K562 (cell line): ENCODE results near the gene SURF6. TPM values are rescaled to one million over a fixed set of nuclear protein-coding genes. Genes with fewer than 3 reads are reported as not detected.

Source experiments
- ATAC-seq: fragments of 200-7000 bp; cut with Tn5 transposase; 3 replicates; pipeline ENCODE4 v1.9.1; 2020; ENCODE audit warnings: moderate library complexity
- BruUV-seq: library from RNA; stranded (reverse); fragments of 400-500 nt; replicated peaks from 2 replicates; lab custom pipeline; 2021; lab: Mats Ljungman, UMichigan
- CTCF ChIA-PET: fragments of 300-600 bp; formaldehyde crosslinking; extraction: SDS; loops from one replicate; lab custom pipeline; 2021; ENCODE audit warnings: low intra/inter-chr PET ratio; lab: Yijun Ruan, JAX
- POLR2A ChIA-PET: fragments of 300-600, 350-650 bp; sonication (Branson Sonifier 250); formaldehyde crosslinking; extraction: SDS; loops from one replicate; lab custom pipeline; 2021; ENCODE audit warnings: antibody characterized with exemption, inconsistent platforms; lab: Yijun Ruan, JAX
- DNase-seq, 4 experiments: peaks; one replicate each; pipeline versions ENCODE4 v3.0.0 to v3.0.0-alpha.2; 2011 to 2018; ENCODE audit warnings: low spot score in 3 of 4, mixed read lengths in 3 of 4; ENCODE audit errors: extremely low read depth in 1 of 4
- FAIRE-seq: peaks from 2 replicates; lab custom pipeline; 2011; peaks lifted over from hg19 to GRCh38; lab: Jason Lieb, UNC
- H2AFZ ChIP-seq: 2 replicates; pipeline ENCODE4 v1.6.0; 2011; ENCODE audit warnings: low read depth, low read length, control low read depth, inconsistent platforms
- H3K27ac ChIP-seq: fragments of 200-600 bp; 3 replicates; pipeline ENCODE4 v1.8.0; 2011; ENCODE audit warnings: low read depth, mild to moderate bottlenecking, control low read depth, inconsistent platforms, low read length, moderate library complexity, mixed read lengths; ENCODE audit errors: extremely low read depth
- H3K27me3 ChIP-seq, 2 experiments: fragments of 300-600 bp in 1 of 2; 2 replicates in 1 of 2; 3 replicates in 1 of 2; pipeline versions ENCODE4 v1.6.0 to v1.8.0; 2011; ENCODE audit warnings: inconsistent platforms in 2 of 2, low read length in 2 of 2, mild to moderate bottlenecking in 1 of 2, mixed read lengths in 1 of 2, moderate library complexity in 1 of 2; ENCODE audit not compliant: control insufficient read depth in 2 of 2, insufficient read depth in 2 of 2
- H3K36me3 ChIP-seq: fragments of 300-600 bp; 3 replicates; pipeline ENCODE4 v1.8.0; 2011; ENCODE audit warnings: mild to moderate bottlenecking, low read length, inconsistent platforms; ENCODE audit not compliant: control insufficient read depth, insufficient read depth
- H3K4me1 ChIP-seq, 2 experiments: fragments of 200-600 bp in 1 of 2; replicated peaks in 1 of 2; 2 replicates in 1 of 2; 3 replicates in 1 of 2; pipeline versions ENCODE4 v1.5.1 to v1.8.0; 2011; ENCODE audit warnings: inconsistent platforms in 2 of 2, low read length in 2 of 2, mild to moderate bottlenecking in 1 of 2, mixed read lengths in 1 of 2, moderate library complexity in 1 of 2; ENCODE audit not compliant: control insufficient read depth in 2 of 2, insufficient read depth in 2 of 2
- H3K4me2 ChIP-seq: 2 replicates; pipeline ENCODE4 v1.6.1; 2011; ENCODE audit warnings: low read length, control low read depth, inconsistent platforms, mixed read lengths; ENCODE audit not compliant: insufficient read depth
- H3K4me3 ChIP-seq: fragments of 200-600 bp; sonication (generic), shearing (Covaris generic); 2 replicates; pipeline ENCODE4 v1.5.1; 2016; ENCODE audit warnings: control low read depth, inconsistent platforms
- H3K79me2 ChIP-seq: fragments of 200-600 bp; 3 replicates; pipeline ENCODE4 v1.8.0; 2011; ENCODE audit warnings: low read length, inconsistent platforms; ENCODE audit not compliant: control insufficient read depth, insufficient read depth
- H3K9ac ChIP-seq, 2 experiments: 2 replicates each; pipeline versions ENCODE4 v1.6.0 to v1.6.1; 2011; ENCODE audit warnings: low read depth in 2 of 2, low read length in 2 of 2, control low read depth in 1 of 2, inconsistent platforms in 1 of 2, mild to moderate bottlenecking in 1 of 2, mixed read lengths in 1 of 2; ENCODE audit not compliant: insufficient read depth in 1 of 2
- H3K9me1 ChIP-seq: one replicate; pipeline ENCODE4 v1.6.0; 2011; ENCODE audit warnings: inconsistent platforms, mild to moderate bottlenecking, low read length, moderate library complexity; ENCODE audit not compliant: control insufficient read depth, insufficient read depth
- H3K9me3 ChIP-seq: replicated peaks from 2 replicates; pipeline ENCODE4 v1.5.1; 2011; ENCODE audit warnings: low read depth, low read length, inconsistent platforms; ENCODE audit not compliant: control insufficient read depth, insufficient read depth
- H4K20me1 ChIP-seq: replicated peaks from 2 replicates; pipeline ENCODE4 v1.6.1; 2011; ENCODE audit warnings: low read length, inconsistent platforms, mixed read lengths; ENCODE audit not compliant: control insufficient read depth, insufficient read depth
- CBX8 ChIP-seq: fragments of 200-600 bp; sonication (generic); IDR thresholded peaks from 2 replicates; pipeline ENCODE4 v1.6.1; 2012; ENCODE audit warnings: borderline replicate concordance, mixed run types, low read depth, mild to moderate bottlenecking, moderate library complexity, mixed read lengths, low read length, control low read depth, inconsistent platforms; ENCODE audit not compliant: poor library complexity, severe bottlenecking; ENCODE audit errors: extremely low read depth
- ELF4 ChIP-seq: fragments of 450-650 bp; formaldehyde crosslinking; IDR thresholded peaks from 2 replicates; pipeline ENCODE4 v1.4.0; 2022; ENCODE audit warnings: missing genetic modification characterization
- ETV6 ChIP-seq, 3 experiments: fragments of 150-350 bp in 1 of 3; sonication (generic) in 1 of 3; formaldehyde crosslinking in 1 of 3; IDR thresholded peaks; 2 replicates each; pipeline versions ENCODE4 v1.6.1 to v1.8.0; 2014 to 2022; ENCODE audit warnings: borderline replicate concordance in 2 of 3, low read depth in 2 of 3, antibody characterized with exemption in 1 of 3, low read length in 1 of 3, mild to moderate bottlenecking in 1 of 3, missing genetic modification reagents in 1 of 3
- GABPA ChIP-seq: fragments of 200-800 bp; sonication (Bioruptor generic); conservative IDR thresholded peaks from 2 replicates; pipeline ENCODE4 v1.6.1; 2016; ENCODE audit warnings: low read depth, missing genetic modification characterization, missing compliant biosample characterization
- GATAD2B ChIP-seq: fragments of 450-650 bp; IDR thresholded peaks from 2 replicates; pipeline ENCODE4 v1.6.1; 2017; ENCODE audit warnings: mild to moderate bottlenecking, borderline replicate concordance
- MTF1 ChIP-seq: fragments of 250-450 bp; sonication (Bioruptor Pico); IDR thresholded peaks from 2 replicates; pipeline ENCODE4 v1.9.0; 2021; ENCODE audit warnings: moderate library complexity, mild to moderate bottlenecking, inconsistent platforms, borderline replicate concordance
- NR4A1 ChIP-seq, 2 experiments: fragments of 250-450 bp in 1 of 2; fragments of 450-650 bp in 1 of 2; sonication (Bioruptor Pico) in 1 of 2; IDR thresholded peaks; 2 replicates each; pipeline versions ENCODE4 v1.4.0 to v1.6.1; 2016 to 2020; ENCODE audit warnings: mild to moderate bottlenecking in 2 of 2, missing compliant biosample characterization in 1 of 2, missing genetic modification characterization in 1 of 2, moderate library complexity in 1 of 2
- PBX2 ChIP-seq, 2 experiments: IDR thresholded peaks in 1 of 2; conservative IDR thresholded peaks in 1 of 2; 2 replicates each; pipeline ENCODE4 v1.6.1; 2016; ENCODE audit warnings: low read depth in 2 of 2, mild to moderate bottlenecking in 1 of 2, missing compliant biosample characterization in 1 of 2, missing genetic modification characterization in 1 of 2, moderate library complexity in 1 of 2
- POLR2B ChIP-seq: fragments of 450-650 bp; IDR thresholded peaks from 2 replicates; pipeline ENCODE4 v1.6.1; 2018; ENCODE audit warnings: low read depth; ENCODE audit not compliant: partially characterized antibody
- ZFP1 ChIP-seq: fragments of 450-650 bp; formaldehyde crosslinking; IDR thresholded peaks from 2 replicates; pipeline ENCODE4 v1.4.0; 2020; ENCODE audit warnings: mild to moderate bottlenecking, mixed read lengths
- ZNF12 ChIP-seq: sonication (generic); formaldehyde crosslinking; IDR thresholded peaks from 2 replicates; pipeline ENCODE4 v1.4.0; 2020; ENCODE audit warnings: mild to moderate bottlenecking, missing genetic modification reagents
- ZNF830 ChIP-seq: fragments of 250-450 bp; sonication (Bioruptor Pico); IDR thresholded peaks from 2 replicates; pipeline ENCODE4 v1.5.0; 2021; ENCODE audit warnings: mild to moderate bottlenecking
- WGBS: fragments of 100-300 bp; shearing (Covaris generic); methylation state at CpG from one replicate; pipeline ENCODE4 v1.1.6; 2016; ENCODE audit warnings: low coverage, mixed read lengths; ENCODE audit not compliant: insufficient coverage; ENCODE audit errors: missing lambda C conversion rate; 5-methylcytosine and 5-hydroxymethylcytosine counted together
- in situ Hi-C: fragments of 300-500 bp; cut with MboI; formaldehyde crosslinking; loops from 4 replicates; pipeline ENCODE4 v1.15.0; 2018; ENCODE audit warnings: inconsistent platforms, mixed read lengths
- intact Hi-C: fragments of 100-400 bp; cut with micrococcal nuclease; formaldehyde crosslinking; loops from 2 replicates; pipeline ENCODE4 v1.14.2; 2022
- polyA plus RNA-seq, 8 experiments: library from polyadenylated mRNA; depleted of rRNA in 4 of 8; stranded (reverse) in 5 of 8; unstranded in 3 of 8; fragments of >200 nt; fragmentation: Nextera tagmentation in 2 of 8; fragmentation: Illumina TruSeq in 1 of 8; extraction: Ambion mirVana in 2 of 8; extraction: Trizol in 1 of 8; gene quantifications; 2 replicates each; pipeline versions ENCODE4 v1.2.1 to v1.2.3, GENCODE V29; 2011 to 2014; ENCODE audit warnings: inconsistent platforms in 1 of 8, missing spikeins in 1 of 8
- total RNA-seq, 7 experiments: library from RNA; depleted of rRNA in 6 of 7; stranded (reverse); fragments of >200 nt in 6 of 7; fragmentation: Illumina TruSeq in 2 of 7; extraction: Trizol in 2 of 7; gene quantifications; 2 replicates each; pipeline versions ENCODE4 v1.2.1 to v1.2.3, GENCODE V29; 2011 to 2021; ENCODE audit warnings: low replicate concordance in 1 of 7
- TF ChIP-seq, protein P1 (sequence below), 2 experiments: fragments of 150-350 bp in 1 of 2; IDR thresholded peaks; 2 replicates each; pipeline ENCODE4 v1.6.1; 2012 to 2016; ENCODE audit warnings: low read depth in 2 of 2, low read length in 2 of 2, mild to moderate bottlenecking in 1 of 2, moderate library complexity in 1 of 2

The SURF6 gene
- total and polyA plus RNA-seq, 9 of the 15 experiments (the other 6 are each of a cell fraction or from before 2014, with no cell fraction given), result 1.4 to 68.3 (median 14.7) TPM

DNA sequence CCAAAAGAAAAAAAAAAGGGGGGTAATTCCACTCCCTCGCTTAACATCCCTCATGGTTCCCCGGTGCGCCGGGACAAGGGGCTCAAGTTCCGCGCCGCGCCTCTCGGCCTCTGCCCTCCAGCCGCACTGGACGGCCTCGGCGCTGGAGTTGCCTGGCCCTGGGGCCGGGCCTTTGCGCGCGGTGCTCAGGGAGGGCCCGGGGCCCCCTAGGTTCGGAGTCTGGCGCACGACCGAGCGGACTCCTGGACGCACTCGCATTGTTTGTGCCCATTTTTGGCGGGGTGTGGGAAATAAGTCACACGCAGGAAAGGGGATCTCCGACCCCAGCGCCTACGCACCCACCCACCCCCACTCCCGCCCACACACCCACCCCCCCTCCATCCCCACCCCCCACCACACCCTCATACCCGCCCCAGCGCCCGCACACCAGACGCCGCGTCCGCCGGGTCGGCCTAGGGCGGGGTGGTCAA lies 11.6 kb upstream of the SURF6 start:
- intact Hi-C loops (no loop called here), in situ Hi-C loops (no loop called here)
- no peak for FAIRE-seq
- H3K4me3 ChIP-seq, result peak overlapping the region; percentile 100
- no peaks in the 10 kb centered on the region for H3K9me3 ChIP-seq
- H3K27me3 ChIP-seq, result no peaks in the 10 kb centered on the region
- peak in 3 of 4 experiments; percentile 61 to 83 (median 82) for DNase-seq
- peaks cover 57% of the 10 kb centered on the region for H3K79me2 ChIP-seq
- peaks cover 3% of the 10 kb centered on the region for H3K9me1 ChIP-seq
- WGBS, result under 1% methylated on average over 26 of the region's 41 CpGs
- peak overlapping the region; percentile 79 for H2AFZ ChIP-seq
- H3K4me2 ChIP-seq, result peak overlapping the region; percentile 93
- peak; percentile 71 for ATAC-seq
- ChIA-PET CTCF (no interaction called here), POLR2A (interaction anchor here (0.6 to 3.3 kb wide), 28 partner anchors 8 to 319 kb away, joined by 3 to 31 read pairs (median 4); partner anchors contain the start of genes SLC2A6, SURF1, SURF2 and SURF6)
- H3K27ac ChIP-seq, result peak overlapping the region; percentile 98
- H3K9ac ChIP-seq, result peak overlapping the region; percentile 100
- H3K4me1 ChIP-seq, result peaks cover 16 to 33% of the 10 kb centered on the region in 2 experiments; a peak in 4 of 5 replicates
- H4K20me1 ChIP-seq, result peaks cover 29% of the 10 kb centered on the region
- BruUV-seq, result no TSS peak
- peaks cover 77% of the 10 kb centered on the region for H3K36me3 ChIP-seq
- TF ChIP-seq, protein P1, sequence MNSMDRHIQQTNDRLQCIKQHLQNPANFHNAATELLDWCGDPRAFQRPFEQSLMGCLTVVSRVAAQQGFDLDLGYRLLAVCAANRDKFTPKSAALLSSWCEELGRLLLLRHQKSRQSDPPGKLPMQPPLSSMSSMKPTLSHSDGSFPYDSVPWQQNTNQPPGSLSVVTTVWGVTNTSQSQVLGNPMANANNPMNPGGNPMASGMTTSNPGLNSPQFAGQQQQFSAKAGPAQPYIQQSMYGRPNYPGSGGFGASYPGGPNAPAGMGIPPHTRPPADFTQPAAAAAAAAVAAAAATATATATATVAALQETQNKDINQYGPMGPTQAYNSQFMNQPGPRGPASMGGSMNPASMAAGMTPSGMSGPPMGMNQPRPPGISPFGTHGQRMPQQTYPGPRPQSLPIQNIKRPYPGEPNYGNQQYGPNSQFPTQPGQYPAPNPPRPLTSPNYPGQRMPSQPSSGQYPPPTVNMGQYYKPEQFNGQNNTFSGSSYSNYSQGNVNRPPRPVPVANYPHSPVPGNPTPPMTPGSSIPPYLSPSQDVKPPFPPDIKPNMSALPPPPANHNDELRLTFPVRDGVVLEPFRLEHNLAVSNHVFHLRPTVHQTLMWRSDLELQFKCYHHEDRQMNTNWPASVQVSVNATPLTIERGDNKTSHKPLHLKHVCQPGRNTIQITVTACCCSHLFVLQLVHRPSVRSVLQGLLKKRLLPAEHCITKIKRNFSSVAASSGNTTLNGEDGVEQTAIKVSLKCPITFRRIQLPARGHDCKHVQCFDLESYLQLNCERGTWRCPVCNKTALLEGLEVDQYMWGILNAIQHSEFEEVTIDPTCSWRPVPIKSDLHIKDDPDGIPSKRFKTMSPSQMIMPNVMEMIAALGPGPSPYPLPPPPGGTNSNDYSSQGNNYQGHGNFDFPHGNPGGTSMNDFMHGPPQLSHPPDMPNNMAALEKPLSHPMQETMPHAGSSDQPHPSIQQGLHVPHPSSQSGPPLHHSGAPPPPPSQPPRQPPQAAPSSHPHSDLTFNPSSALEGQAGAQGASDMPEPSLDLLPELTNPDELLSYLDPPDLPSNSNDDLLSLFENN (IDR thresholded peaks at IDR 0.05; ENCODE audit: low read depth in 2 of 2, low read length in 2 of 2), result no peak
- TF ChIP-seq ELF4 (CRISPR knock-in tag) (no peak), MTF1 (CRISPR knock-in tag) (no peak), ZNF12 (CRISPR knock-in tag) (no peak), PBX2 (CRISPR knock-in tag; IDR thresholded peaks at IDR 0.05; ENCODE audit: low read depth) (no peak), PBX2 (tag; conservative IDR thresholded peaks at IDR 0.05; ENCODE audit: low read depth) (no peak), ETV6 (IDR thresholded peaks at IDR 0.05; ENCODE audit: borderline replicate concordance in 1 of 2, low read depth in 2 of 2, low read length in 1 of 2) (no peak), ETV6 (CRISPR knock-in tag; IDR thresholded peaks at IDR 0.05; ENCODE audit: borderline replicate concordance) (no peak), ZFP1 (CRISPR knock-in tag) (no peak), GABPA (no peak), ZNF830 (no peak), NR4A1 (CRISPR knock-in tag; IDR thresholded peaks at IDR 0.05) (no peak), NR4A1 (tag; IDR thresholded peaks at IDR 0.05) (no peak), GATAD2B (no peak), CBX8 (no peak), POLR2B (no peak)
